HT-29 (cell line): Measurements from ENCODE around the gene NFKBIA. TPM values are rescaled to one million over a fixed set of nuclear protein-coding genes. Genes with fewer than 3 reads are reported as not detected.
A peak's percentile ranks its signal among the peaks of the same experiment; 100 is the strongest.
"Not testable (repeated sequence)": the region's sequence is repeated elsewhere in the genome, so short reads cannot be mapped to it uniquely, and the experiment has no call there.

Experiments
- DNase-seq: peaks from one replicate; pipeline ENCODE4 v3.0.0-alpha.2; 2015; ENCODE audit warnings: low spot score
- total RNA-seq: library from RNA; depleted of rRNA; stranded (reverse); fragments of >200 nt; shearing (Covaris generic); gene quantifications from 2 replicates; pipeline ENCODE4 v1.2.3, GENCODE V29; 2014

The NFKBIA gene
- total RNA-seq, 1 experiment from 2014 or later, result 116 TPM

GRCh38 chr14:35391388-35391710, 13.2 kb downstream of the NFKBIA start:
- DNase-seq, result no peak

DNA sequence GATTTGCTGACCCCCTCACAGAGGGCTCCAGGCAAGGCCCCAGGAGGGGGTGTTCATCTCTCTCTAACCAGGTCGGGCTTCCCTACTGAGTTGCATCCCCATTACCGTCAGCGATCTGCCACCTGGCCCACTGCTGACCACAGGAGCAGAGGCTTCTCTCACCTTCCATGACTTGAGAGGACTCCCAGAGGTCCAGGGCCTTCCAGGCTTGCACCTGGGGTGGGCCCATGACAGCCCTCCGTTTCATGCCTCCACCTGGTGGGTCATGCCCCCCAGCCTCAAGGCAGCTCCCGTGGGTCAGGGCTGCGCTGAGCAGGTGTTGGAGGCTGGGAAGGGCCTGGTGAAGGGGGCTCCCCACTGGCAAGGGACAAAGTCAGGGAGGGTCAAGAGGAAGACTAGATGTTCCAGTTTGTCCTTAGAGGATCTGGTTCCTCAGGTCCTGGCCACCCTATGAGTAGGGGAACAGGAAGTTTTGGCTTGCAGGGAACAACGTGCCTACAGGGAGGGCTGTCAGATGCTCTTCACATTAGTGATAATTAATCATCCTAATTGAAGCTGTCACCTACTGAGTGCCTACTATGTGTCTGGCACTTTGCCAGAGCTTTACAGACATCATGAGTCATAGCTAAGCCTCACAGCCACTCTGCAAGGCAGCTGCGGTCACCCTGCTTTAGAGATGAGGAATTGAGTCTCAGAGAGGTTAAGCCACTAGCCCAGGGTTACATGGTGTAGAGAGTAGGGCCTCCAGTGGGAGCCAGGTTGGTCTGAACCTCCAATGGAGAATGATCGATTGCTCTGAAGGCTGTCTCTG, 13.8 kb downstream of the NFKBIA start:
- DNase-seq, result peak; percentile 61

GRCh38 chr14:35389315-35389667, 15.3 kb downstream of the NFKBIA start:
- DNase-seq, result no peak

- no peak for DNase-seq
Observed at GRCh38 chr14:35388656-35389314, 15.8 kb downstream of the NFKBIA start.

- DNase-seq, result no peak
Observed at GRCh38 chr14:35387713-35388579, 16.6 kb downstream of the NFKBIA start.

GRCh38 chr14:35387219-35387618, 17.3 kb downstream of the NFKBIA start:
- no peak for DNase-seq

GRCh38 chr14:35386673-35387125, 17.9 kb downstream of the NFKBIA start:
- no peak for DNase-seq

- no peak for DNase-seq
Observed at GRCh38 chr14:35385042-35385839, 19.3 kb downstream of the NFKBIA start.

- no peak for DNase-seq
Observed at GRCh38 chr14:35384455-35385041, 20.0 kb downstream of the NFKBIA start.

- DNase-seq, result no peak
Observed at GRCh38 chr14:35383569-35384454, 20.7 kb downstream of the NFKBIA start.

DNA sequence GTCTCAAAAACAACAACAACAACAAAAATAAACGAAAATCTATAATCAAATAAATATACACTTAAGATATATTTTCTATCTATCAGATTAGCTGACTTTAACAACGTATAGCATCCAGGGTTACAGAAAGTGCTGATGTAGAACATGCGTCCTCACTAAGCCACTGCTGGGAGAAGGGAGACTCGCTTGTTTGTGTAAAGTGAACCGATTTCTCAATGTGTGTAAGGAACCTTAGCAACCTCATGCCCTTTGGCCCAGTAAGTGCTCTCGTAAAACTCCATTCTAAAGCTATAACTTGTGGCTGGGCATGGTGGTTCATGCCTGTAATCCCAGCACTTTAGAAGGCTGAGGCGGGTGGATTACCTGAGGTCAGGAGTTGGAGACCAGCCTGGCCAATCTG, 23.8 kb downstream of the NFKBIA start:
- DNase-seq, result no peak

- not testable (repeated sequence) for DNase-seq
Observed at GRCh38 chr14:35379234-35379933, 25.2 kb downstream of the NFKBIA start.

DNA sequence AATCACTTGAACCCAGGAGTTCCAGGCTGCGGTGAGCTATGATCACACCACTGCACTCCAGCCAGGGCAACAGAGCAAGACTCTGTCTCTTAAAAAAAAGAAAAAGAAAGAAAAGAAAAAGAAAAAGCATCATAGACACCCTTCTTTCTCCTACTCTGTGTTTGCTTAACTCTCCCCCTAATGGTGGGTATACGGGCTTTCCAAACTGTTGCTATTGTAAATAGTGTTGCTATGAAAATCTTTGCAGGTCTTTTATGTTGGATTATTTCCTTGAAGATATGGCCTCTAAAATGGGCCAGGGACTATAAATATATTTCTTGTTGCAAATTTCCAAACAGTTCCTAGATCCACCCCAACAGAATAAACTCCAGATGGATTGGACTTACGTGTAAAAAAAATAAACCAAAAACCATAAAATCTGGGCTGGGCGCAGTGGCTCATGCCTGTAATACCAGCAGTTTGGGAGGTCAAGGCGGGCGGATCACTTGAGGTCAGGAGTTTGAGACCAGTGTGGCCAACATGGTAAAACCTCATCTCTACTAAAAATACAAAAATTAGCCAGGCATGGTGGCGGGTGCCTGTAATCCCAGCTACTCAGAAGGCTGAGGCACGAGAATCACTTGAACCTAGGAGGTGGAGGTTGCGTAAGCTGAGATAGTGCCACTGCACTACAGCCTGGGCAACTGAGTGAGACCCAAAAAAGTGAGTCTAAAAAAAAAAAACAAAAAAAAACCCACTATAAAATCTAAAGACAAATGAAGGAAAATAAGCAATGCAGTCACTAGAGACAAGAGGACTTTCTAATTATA, 25.9 kb downstream of the NFKBIA start:
- DNase-seq, result no peak

DNA sequence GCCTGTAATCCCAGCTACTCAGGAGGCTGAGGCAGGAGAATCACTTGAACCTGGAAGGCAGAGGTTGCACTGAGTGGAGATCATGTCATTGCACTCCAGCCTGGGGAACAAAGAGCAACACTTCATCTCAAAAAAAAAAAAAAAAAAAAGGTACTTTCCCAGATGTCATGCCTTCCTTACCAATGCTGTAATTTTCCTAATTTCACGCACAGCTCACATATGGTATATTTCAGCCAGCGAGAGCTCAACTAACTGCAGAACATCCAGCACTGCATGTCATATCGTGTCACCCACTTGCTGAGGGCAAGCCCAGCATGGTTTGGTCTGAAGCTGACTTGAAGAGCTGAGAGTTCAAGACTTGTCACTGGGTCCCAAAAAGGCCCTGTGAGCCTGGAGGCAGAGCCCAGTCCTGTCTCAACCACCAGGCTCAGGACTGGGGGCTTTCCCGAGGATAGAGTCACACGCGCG, 29.0 kb downstream of the NFKBIA start:
- DNase-seq, result no peak

DNA sequence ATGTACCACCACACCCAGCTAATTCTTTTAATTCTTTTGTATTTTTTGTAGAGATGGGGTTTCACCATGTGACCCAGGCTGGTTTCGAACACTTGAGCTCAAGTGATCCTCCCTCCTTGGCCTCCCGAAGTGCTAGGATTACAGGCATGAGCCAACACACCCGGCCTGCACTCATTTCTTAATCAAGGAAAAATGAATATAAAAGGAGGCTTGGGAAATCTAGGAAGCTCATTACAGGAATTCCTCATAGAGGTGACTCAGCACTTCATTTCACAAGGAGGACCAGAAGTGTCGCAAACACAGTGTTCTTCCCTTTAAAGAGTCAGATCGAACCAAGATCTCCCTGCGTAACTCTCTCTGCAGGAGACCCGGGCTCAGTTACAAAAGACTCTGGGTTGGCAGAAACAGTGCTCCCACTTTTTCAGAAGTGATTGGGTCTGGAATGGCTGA, 30.3 kb downstream of the NFKBIA start:
- DNase-seq, result peak; percentile 78

DNA sequence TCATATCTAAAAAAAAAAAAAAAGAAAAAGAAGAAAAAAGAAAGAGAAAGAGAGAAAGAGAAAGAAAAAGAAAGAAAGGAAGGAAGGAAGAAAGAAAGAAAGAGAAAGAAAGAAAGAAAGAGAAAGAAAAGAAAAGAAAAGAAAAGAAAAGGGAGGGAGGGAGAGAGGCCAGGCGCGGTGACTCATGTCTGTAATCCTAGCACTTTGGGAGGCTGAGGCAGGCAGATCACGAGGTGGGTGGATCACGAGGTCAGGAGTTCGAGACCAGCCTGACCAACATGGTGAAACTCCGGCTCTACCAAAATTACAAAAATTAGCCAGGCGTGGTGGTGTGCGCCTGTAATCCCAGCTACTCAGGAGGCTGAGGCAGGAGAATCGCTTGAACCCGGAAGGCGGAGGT, 31.3 kb downstream of the NFKBIA start:
- not testable (repeated sequence) for DNase-seq

GRCh38 chr14:35370969-35371368, 33.6 kb downstream of the NFKBIA start:
- no peak for DNase-seq

GRCh38 chr14:35369701-35370191, 34.8 kb downstream of the NFKBIA start:
- DNase-seq, result no peak
